ENCODE results near the gene C2CD4B.

C2CD4B gene

DNA sequence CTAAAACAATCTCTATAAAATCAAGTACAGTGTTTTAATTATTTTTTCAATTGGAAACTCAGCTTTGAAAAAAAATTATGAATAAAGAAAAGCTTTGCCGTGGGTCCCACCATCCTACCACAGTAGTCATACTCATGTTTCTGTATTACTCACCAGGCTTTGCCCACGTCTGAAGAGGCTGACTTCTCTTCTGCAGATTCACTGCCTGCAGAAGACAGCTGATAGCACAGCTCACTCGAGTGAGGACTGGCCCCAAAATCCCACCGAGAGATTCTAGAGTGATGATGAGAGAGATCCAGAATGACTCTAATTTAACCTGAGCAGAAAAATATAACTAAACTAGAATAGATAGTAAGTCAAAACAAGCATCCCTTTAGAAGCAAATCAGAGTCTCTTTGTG, 11.9 kb downstream of the C2CD4B start:
- H3K27me3 ChIP-seq (ENCODE audit: insufficient read depth, poor library complexity, severe bottlenecking) = peaks cover 3% of the 10 kb centered on the region
- H3K27ac ChIP-seq (replicated peaks) = no peak overlapping the region
- no peak overlapping the region for H3K4me3 ChIP-seq (replicated peaks; ENCODE audit: insufficient read depth, low read length)
- DNase-seq (ENCODE audit: low read depth in 1 of 2, low spot score in 1 of 2) = no peak
- TF ChIP-seq CTCF (IDR thresholded peaks at IDR 0.05; ENCODE audit: insufficient read depth, low read length) = no peak
- no peak for TF ChIP-seq GABPA (IDR thresholded peaks at IDR 0.05; ENCODE audit: low read depth)
- no peak for TF ChIP-seq SPI1 (IDR thresholded peaks at IDR 0.05; ENCODE audit: borderline replicate concordance, low read depth)
- TF ChIP-seq, protein P1, sequence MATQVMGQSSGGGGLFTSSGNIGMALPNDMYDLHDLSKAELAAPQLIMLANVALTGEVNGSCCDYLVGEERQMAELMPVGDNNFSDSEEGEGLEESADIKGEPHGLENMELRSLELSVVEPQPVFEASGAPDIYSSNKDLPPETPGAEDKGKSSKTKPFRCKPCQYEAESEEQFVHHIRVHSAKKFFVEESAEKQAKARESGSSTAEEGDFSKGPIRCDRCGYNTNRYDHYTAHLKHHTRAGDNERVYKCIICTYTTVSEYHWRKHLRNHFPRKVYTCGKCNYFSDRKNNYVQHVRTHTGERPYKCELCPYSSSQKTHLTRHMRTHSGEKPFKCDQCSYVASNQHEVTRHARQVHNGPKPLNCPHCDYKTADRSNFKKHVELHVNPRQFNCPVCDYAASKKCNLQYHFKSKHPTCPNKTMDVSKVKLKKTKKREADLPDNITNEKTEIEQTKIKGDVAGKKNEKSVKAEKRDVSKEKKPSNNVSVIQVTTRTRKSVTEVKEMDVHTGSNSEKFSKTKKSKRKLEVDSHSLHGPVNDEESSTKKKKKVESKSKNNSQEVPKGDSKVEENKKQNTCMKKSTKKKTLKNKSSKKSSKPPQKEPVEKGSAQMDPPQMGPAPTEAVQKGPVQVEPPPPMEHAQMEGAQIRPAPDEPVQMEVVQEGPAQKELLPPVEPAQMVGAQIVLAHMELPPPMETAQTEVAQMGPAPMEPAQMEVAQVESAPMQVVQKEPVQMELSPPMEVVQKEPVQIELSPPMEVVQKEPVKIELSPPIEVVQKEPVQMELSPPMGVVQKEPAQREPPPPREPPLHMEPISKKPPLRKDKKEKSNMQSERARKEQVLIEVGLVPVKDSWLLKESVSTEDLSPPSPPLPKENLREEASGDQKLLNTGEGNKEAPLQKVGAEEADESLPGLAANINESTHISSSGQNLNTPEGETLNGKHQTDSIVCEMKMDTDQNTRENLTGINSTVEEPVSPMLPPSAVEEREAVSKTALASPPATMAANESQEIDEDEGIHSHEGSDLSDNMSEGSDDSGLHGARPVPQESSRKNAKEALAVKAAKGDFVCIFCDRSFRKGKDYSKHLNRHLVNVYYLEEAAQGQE (IDR thresholded peaks at IDR 0.05; ENCODE audit: insufficient replicate concordance, low read depth) = no peak
- TF ChIP-seq POLR2AphosphoS5 (IDR thresholded peaks at IDR 0.05; ENCODE audit: low read depth) = no peak

GRCh38 chr15:62150445-62150844, 14.6 kb downstream of the C2CD4B start:
- H3K27me3 ChIP-seq (ENCODE audit: insufficient read depth, poor library complexity, severe bottlenecking) = no peaks in the 10 kb centered on the region
- no peak for TF ChIP-seq POLR2AphosphoS5 (IDR thresholded peaks at IDR 0.05; ENCODE audit: low read depth)
- TF ChIP-seq, protein P1 (IDR thresholded peaks at IDR 0.05; ENCODE audit: insufficient replicate concordance, low read depth) = no peak
- no peak for TF ChIP-seq SPI1 (IDR thresholded peaks at IDR 0.05; ENCODE audit: borderline replicate concordance, low read depth)
- TF ChIP-seq CTCF (IDR thresholded peaks at IDR 0.05; ENCODE audit: insufficient read depth, low read length) = no peak
- no peak for TF ChIP-seq GABPA (IDR thresholded peaks at IDR 0.05; ENCODE audit: low read depth)
- no peak overlapping the region for H3K27ac ChIP-seq (replicated peaks)
- no peak for DNase-seq (ENCODE audit: low read depth in 1 of 2, low spot score in 1 of 2)
- no peak overlapping the region for H3K4me3 ChIP-seq (replicated peaks; ENCODE audit: insufficient read depth, low read length)

DNA sequence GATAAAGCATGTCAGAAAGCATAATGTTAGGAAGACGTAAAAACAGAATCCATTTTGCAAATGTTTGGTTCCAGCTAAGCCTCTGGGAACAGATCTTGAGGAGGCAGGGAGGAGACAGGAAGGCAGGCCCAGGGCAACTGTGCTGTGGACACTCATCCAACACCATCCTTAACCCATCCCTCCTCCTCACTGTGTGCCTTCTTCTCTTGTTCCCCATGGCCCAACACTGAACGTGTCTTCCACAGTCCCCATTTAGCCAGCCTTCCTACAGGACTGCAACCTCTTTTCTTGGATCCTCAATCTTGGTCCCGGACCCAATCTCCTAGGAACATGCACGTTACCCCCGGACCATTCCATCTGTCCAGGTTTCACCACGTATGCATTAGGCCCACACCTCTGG, 15.4 kb downstream of the C2CD4B start:
- TF ChIP-seq, protein P1 (IDR thresholded peaks at IDR 0.05; ENCODE audit: insufficient replicate concordance, low read depth) = no peak
- TF ChIP-seq SPI1 (IDR thresholded peaks at IDR 0.05; ENCODE audit: borderline replicate concordance, low read depth) = no peak
- no peak for TF ChIP-seq CTCF (IDR thresholded peaks at IDR 0.05; ENCODE audit: insufficient read depth, low read length)
- TF ChIP-seq GABPA (IDR thresholded peaks at IDR 0.05; ENCODE audit: low read depth) = no peak
- TF ChIP-seq POLR2AphosphoS5 (IDR thresholded peaks at IDR 0.05; ENCODE audit: low read depth) = no peak
- Histone ChIP-seq H3K4me3 (replicated peaks; ENCODE audit: insufficient read depth, low read length) (no peak overlapping the region), H3K27ac (replicated peaks) (no peak overlapping the region), H3K27me3 (ENCODE audit: insufficient read depth, poor library complexity, severe bottlenecking) (no peaks in the 10 kb centered on the region)
- DNase-seq (ENCODE audit: low read depth in 1 of 2, low spot score in 1 of 2) = no peak

Data from HL-60 (cell line).